GM18505 (cell line): ENCODE measurements around the gene ULK1.
"Not testable (repeated sequence)": the region's sequence is repeated elsewhere in the genome, so short reads cannot be mapped to it uniquely, and the experiment has no call there.

Experiments used
- ATAC-seq: cut with Tn5 transposase; IDR thresholded peaks from one replicate; pipeline ENCODE4 v1.9.1; 2021; ENCODE audit not compliant: unreplicated experiment
- POLR2A ChIP-seq: IDR thresholded peaks from 4 replicates; pipeline ENCODE4 v1.6.1; 2011; ENCODE audit warnings: borderline replicate concordance; ENCODE audit not compliant: insufficient read depth, insufficient read length; ENCODE audit errors: extremely low read depth

The ULK1 gene

GRCh38 chr12:131865180-131865875, 29.1 kb upstream of the ULK1 start:
- TF ChIP-seq POLR2A: no peak
- no peak for ATAC-seq

GRCh38 chr12:131867471-131867870, 27.0 kb upstream of the ULK1 start:
- no peak for ATAC-seq
- no peak for TF ChIP-seq POLR2A

- TF ChIP-seq POLR2A: no peak
- no peak for ATAC-seq
Observed at GRCh38 chr12:131867891-131868675, 26.3 kb upstream of the ULK1 start.

GRCh38 chr12:131869871-131870418, 24.5 kb upstream of the ULK1 start:
- no peak for TF ChIP-seq POLR2A
- no peak for ATAC-seq

GRCh38 chr12:131871677-131872076, 22.7 kb upstream of the ULK1 start:
- ATAC-seq: no peak
- no peak for TF ChIP-seq POLR2A

GRCh38 chr12:131872154-131873051, 22.0 kb upstream of the ULK1 start:
- ATAC-seq: no peak
- no peak for TF ChIP-seq POLR2A

- TF ChIP-seq POLR2A: no peak
Observed at GRCh38 chr12:131873293-131873692, 21.1 kb upstream of the ULK1 start.

GRCh38 chr12:131874972-131875371, 19.4 kb upstream of the ULK1 start:
- not testable (repeated sequence) for ATAC-seq

More at GRCh38 chr12:131873293-131873692, 21.1 kb upstream of the ULK1 start:
- no peak for ATAC-seq

GRCh38 chr12:131877216-131877615, 17.2 kb upstream of the ULK1 start:
- not testable (repeated sequence) for ATAC-seq

- not testable (repeated sequence) for ATAC-seq
Observed at GRCh38 chr12:131878436-131878835, 16.0 kb upstream of the ULK1 start.

GRCh38 chr12:131882804-131883520, 11.5 kb upstream of the ULK1 start:
- no peak for ATAC-seq
- no peak for TF ChIP-seq POLR2A

- no peak for ATAC-seq
- no peak for TF ChIP-seq POLR2A
Observed at GRCh38 chr12:131883521-131883900, 10.9 kb upstream of the ULK1 start.

GRCh38 chr12:131885076-131885475, 9.3 kb upstream of the ULK1 start:
- not testable (repeated sequence) for ATAC-seq
